Retinal pigment epithelial cell (primary cell): Measurements from ENCODE around the gene FBXL20.

Experiments
- DNase-seq: peaks from one replicate; pipeline ENCODE4 v3.0.0-alpha.2; 2010; ENCODE audit warnings: low read depth
- H3K4me3 ChIP-seq: 2 replicates; pipeline ENCODE4 v1.5.1; 2011; ENCODE audit warnings: mild to moderate bottlenecking, low read length, control low read depth, moderate library complexity
- CTCF ChIP-seq: conservative IDR thresholded peaks from 2 replicates; pipeline ENCODE4 v1.5.1; 2011; ENCODE audit warnings: low read depth, low read length, control low read depth, inconsistent platforms

The FBXL20 gene

GRCh38 chr17:39360537-39360936 is 40.9 kb downstream of the FBXL20 start:
- no peak for DNase-seq
- H3K4me3 ChIP-seq = no peak overlapping the region
- TF ChIP-seq CTCF = no peak

- no peak overlapping the region for H3K4me3 ChIP-seq
- no peak for DNase-seq
- TF ChIP-seq CTCF = no peak
These were observed 41.4 kb downstream of the FBXL20 start for GRCh38 chr17:39359994-39360393.

- H3K4me3 ChIP-seq = no peak overlapping the region
- no peak for DNase-seq
- no peak for TF ChIP-seq CTCF
These were observed 43.4 kb downstream of the FBXL20 start for GRCh38 chr17:39357986-39358385.

- DNase-seq = no peak
- TF ChIP-seq CTCF = no peak
These were observed 43.9 kb downstream of the FBXL20 start for GRCh38 chr17:39357488-39357887.

GRCh38 chr17:39352986-39353385 is 48.4 kb downstream of the FBXL20 start:
- DNase-seq = no peak
- no peak for TF ChIP-seq CTCF
- no peak overlapping the region for H3K4me3 ChIP-seq

More at GRCh38 chr17:39357488-39357887, 43.9 kb downstream of the FBXL20 start:
- no peak overlapping the region for H3K4me3 ChIP-seq

- no peak for TF ChIP-seq CTCF
- H3K4me3 ChIP-seq = no peak overlapping the region
These were observed 48.9 kb downstream of the FBXL20 start for GRCh38 chr17:39352511-39352910.

GRCh38 chr17:39351508-39351907 is 49.9 kb downstream of the FBXL20 start:
- H3K4me3 ChIP-seq = no peak overlapping the region
- no peak for DNase-seq
- no peak for TF ChIP-seq CTCF

More at GRCh38 chr17:39352511-39352910, 48.9 kb downstream of the FBXL20 start:
- DNase-seq = no peak
